Measurements from ENCODE around the gene RNF150. TPM values are rescaled to one million over a fixed set of nuclear protein-coding genes. Genes with fewer than 3 reads are reported as not detected.

RNF150 gene
- polyA plus RNA-seq, 1 donor from 2014 or later = 15.3 TPM

DNA sequence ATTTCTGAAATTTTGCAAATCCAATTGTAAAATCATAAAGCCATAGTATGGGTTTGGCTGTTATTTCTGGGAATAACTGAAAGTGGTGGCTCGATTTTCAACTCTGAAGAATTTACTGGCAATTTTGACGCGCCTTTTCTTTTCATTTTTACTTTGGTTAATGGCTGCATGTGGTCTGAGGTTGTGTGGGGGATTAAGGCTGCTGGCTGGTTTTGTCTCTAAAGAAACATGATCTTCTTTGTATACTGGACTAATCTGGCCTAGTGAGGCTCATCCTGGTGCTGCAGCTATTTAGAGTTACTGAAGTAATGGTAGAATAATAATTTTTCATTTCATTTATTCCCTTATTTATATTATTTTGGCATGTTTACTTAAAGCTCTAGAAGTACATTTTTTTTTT, 164.0 kb downstream of the RNF150 start:
- H3K79me2 ChIP-seq (replicated peaks; ENCODE audit: insufficient read depth, low read length) = no peaks in the 10 kb centered on the region
- H3K27ac ChIP-seq (ENCODE audit: low read length) = no peak overlapping the region
- no peak overlapping the region for H3K4me3 ChIP-seq (ENCODE audit: low read length)
- no peaks in the 10 kb centered on the region for H4K20me1 ChIP-seq (ENCODE audit: insufficient read depth)
- no peaks in the 10 kb centered on the region for H3K27me3 ChIP-seq (ENCODE audit: insufficient read depth, low read depth, low read length)
- H3K4me2 ChIP-seq (ENCODE audit: low read length) = no peak overlapping the region
- H3F3A ChIP-seq (ENCODE audit: insufficient read depth, low read length, poor library complexity, severe bottlenecking) = no peaks in the 10 kb centered on the region
- no peak for TF ChIP-seq SMC3 (conservative IDR thresholded peaks at IDR 0.05; ENCODE audit: poor library complexity)
- TF ChIP-seq RAD21 (conservative IDR thresholded peaks at IDR 0.05) = no peak
- TF ChIP-seq, protein P1, sequence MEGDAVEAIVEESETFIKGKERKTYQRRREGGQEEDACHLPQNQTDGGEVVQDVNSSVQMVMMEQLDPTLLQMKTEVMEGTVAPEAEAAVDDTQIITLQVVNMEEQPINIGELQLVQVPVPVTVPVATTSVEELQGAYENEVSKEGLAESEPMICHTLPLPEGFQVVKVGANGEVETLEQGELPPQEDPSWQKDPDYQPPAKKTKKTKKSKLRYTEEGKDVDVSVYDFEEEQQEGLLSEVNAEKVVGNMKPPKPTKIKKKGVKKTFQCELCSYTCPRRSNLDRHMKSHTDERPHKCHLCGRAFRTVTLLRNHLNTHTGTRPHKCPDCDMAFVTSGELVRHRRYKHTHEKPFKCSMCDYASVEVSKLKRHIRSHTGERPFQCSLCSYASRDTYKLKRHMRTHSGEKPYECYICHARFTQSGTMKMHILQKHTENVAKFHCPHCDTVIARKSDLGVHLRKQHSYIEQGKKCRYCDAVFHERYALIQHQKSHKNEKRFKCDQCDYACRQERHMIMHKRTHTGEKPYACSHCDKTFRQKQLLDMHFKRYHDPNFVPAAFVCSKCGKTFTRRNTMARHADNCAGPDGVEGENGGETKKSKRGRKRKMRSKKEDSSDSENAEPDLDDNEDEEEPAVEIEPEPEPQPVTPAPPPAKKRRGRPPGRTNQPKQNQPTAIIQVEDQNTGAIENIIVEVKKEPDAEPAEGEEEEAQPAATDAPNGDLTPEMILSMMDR (IDR thresholded peaks at IDR 0.05; ENCODE audit: poor library complexity, severe bottlenecking) = no peak
- TF ChIP-seq MXI1 (conservative IDR thresholded peaks at IDR 0.05; ENCODE audit: poor library complexity, severe bottlenecking) = no peak
- no peak for TF ChIP-seq TAF1 (IDR thresholded peaks at IDR 0.05; ENCODE audit: low read depth)
- no peaks in the 10 kb centered on the region for H3K36me3 ChIP-seq (ENCODE audit: insufficient read depth, low read length)
- no peaks in the 10 kb centered on the region for H3K9me2 ChIP-seq (ENCODE audit: insufficient read depth, low read length)
- no peak overlapping the region for H3K9ac ChIP-seq (ENCODE audit: low read length)
- H2AFZ ChIP-seq (ENCODE audit: low read depth, low read length) = no peak overlapping the region
- no peaks in the 10 kb centered on the region for H3K9me3 ChIP-seq (ENCODE audit: low read length)

DNA sequence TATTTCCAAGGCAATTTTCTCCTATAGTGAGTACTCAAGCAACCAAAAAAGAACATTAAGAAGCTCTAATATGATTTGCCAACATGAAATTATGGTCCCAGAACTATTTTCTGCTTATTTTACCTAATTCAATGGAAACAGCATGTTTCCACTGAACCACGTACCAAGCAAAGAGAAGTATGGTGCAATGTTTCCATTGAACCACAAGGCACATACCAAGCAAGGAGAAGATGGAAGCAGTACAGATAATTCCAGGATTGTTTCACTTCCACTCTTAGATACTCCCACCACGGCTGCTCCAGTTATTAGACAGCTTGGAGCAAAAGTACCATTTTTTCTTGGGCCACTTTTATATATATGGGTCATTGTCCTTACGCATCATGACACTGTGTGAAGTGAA, 164.9 kb downstream of the RNF150 start:
- H2AFZ ChIP-seq (ENCODE audit: low read depth, low read length) = no peak overlapping the region

More for the DNA sequence above, 164.9 kb downstream of the RNF150 start:
- Histone ChIP-seq H3K9me3 (ENCODE audit: low read length) (no peaks in the 10 kb centered on the region), H4K20me1 (ENCODE audit: insufficient read depth) (no peaks in the 10 kb centered on the region), H3K4me2 (ENCODE audit: low read length) (no peak overlapping the region), H3K9ac (ENCODE audit: low read length) (no peak overlapping the region), H3K4me3 (ENCODE audit: low read length) (no peak overlapping the region), H3F3A (ENCODE audit: insufficient read depth, low read length, poor library complexity, severe bottlenecking) (no peaks in the 10 kb centered on the region), H3K27me3 (ENCODE audit: insufficient read depth, low read depth, low read length) (no peaks in the 10 kb centered on the region), H3K79me2 (replicated peaks; ENCODE audit: insufficient read depth, low read length) (no peaks in the 10 kb centered on the region), H3K27ac (ENCODE audit: low read length) (no peak overlapping the region), H3K9me2 (ENCODE audit: insufficient read depth, low read length) (no peaks in the 10 kb centered on the region), H3K36me3 (ENCODE audit: insufficient read depth, low read length) (no peaks in the 10 kb centered on the region)
- TF ChIP-seq, protein P1 (IDR thresholded peaks at IDR 0.05; ENCODE audit: poor library complexity, severe bottlenecking) = no peak
- TF ChIP-seq, protein P2, sequence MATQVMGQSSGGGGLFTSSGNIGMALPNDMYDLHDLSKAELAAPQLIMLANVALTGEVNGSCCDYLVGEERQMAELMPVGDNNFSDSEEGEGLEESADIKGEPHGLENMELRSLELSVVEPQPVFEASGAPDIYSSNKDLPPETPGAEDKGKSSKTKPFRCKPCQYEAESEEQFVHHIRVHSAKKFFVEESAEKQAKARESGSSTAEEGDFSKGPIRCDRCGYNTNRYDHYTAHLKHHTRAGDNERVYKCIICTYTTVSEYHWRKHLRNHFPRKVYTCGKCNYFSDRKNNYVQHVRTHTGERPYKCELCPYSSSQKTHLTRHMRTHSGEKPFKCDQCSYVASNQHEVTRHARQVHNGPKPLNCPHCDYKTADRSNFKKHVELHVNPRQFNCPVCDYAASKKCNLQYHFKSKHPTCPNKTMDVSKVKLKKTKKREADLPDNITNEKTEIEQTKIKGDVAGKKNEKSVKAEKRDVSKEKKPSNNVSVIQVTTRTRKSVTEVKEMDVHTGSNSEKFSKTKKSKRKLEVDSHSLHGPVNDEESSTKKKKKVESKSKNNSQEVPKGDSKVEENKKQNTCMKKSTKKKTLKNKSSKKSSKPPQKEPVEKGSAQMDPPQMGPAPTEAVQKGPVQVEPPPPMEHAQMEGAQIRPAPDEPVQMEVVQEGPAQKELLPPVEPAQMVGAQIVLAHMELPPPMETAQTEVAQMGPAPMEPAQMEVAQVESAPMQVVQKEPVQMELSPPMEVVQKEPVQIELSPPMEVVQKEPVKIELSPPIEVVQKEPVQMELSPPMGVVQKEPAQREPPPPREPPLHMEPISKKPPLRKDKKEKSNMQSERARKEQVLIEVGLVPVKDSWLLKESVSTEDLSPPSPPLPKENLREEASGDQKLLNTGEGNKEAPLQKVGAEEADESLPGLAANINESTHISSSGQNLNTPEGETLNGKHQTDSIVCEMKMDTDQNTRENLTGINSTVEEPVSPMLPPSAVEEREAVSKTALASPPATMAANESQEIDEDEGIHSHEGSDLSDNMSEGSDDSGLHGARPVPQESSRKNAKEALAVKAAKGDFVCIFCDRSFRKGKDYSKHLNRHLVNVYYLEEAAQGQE (IDR thresholded peaks at IDR 0.05; ENCODE audit: borderline replicate concordance) = no peak
- TF ChIP-seq RAD21 (conservative IDR thresholded peaks at IDR 0.05) = no peak
- no peak for TF ChIP-seq POLR2AphosphoS5 (IDR thresholded peaks at IDR 0.05)
- no peak for TF ChIP-seq EZH2 (IDR thresholded peaks at IDR 0.05; ENCODE audit: borderline replicate concordance, insufficient read depth, low read length, poor library complexity, severe bottlenecking)
- TF ChIP-seq MXI1 (conservative IDR thresholded peaks at IDR 0.05; ENCODE audit: poor library complexity, severe bottlenecking) = no peak
- no peak for TF ChIP-seq TAF1 (IDR thresholded peaks at IDR 0.05; ENCODE audit: low read depth)
- TF ChIP-seq EP300 (conservative IDR thresholded peaks at IDR 0.05; ENCODE audit: poor library complexity, severe bottlenecking) = no peak
- TF ChIP-seq SMC3 (conservative IDR thresholded peaks at IDR 0.05; ENCODE audit: poor library complexity) = no peak

Measured in neural cell (in vitro differentiated cells).